MM.1S (cell line): ENCODE data around the gene RIPK1.

ENCODE experiments used
- DNase-seq: peaks from one replicate; pipeline ENCODE4 v3.0.0-alpha.2; 2015
- H2AFZ ChIP-seq: fragments of 300-600 bp; sonication (generic); 2 replicates; pipeline ENCODE4 v1.6.0; 2016; ENCODE audit warnings: antibody characterized with exemption, low read length
- H3F3A ChIP-seq: fragments of 300-600 bp; sonication (generic); 2 replicates; pipeline ENCODE4 v1.6.1; 2016; ENCODE audit warnings: mild to moderate bottlenecking, antibody characterized with exemption, low read length, moderate library complexity, mixed read lengths; ENCODE audit not compliant: insufficient read depth
- H3K27ac ChIP-seq: fragments of 300-600 bp; sonication (generic); 2 replicates; pipeline ENCODE4 v1.5.1; 2016; ENCODE audit warnings: mild to moderate bottlenecking, low read length
- H3K27me3 ChIP-seq: fragments of 300-600 bp; sonication (generic); replicated peaks from 2 replicates; pipeline ENCODE4 v1.6.0; 2016; ENCODE audit warnings: low read length; ENCODE audit not compliant: insufficient read depth
- H3K36me3 ChIP-seq: fragments of 300-600 bp; sonication (generic); replicated peaks from 2 replicates; pipeline ENCODE4 v1.6.1; 2016; ENCODE audit warnings: mild to moderate bottlenecking, low read length, mixed read lengths; ENCODE audit not compliant: insufficient read depth
- H3K4me1 ChIP-seq: fragments of 300-600 bp; sonication (generic); 2 replicates; pipeline ENCODE4 v1.6.1; 2016; ENCODE audit warnings: low read length, mixed read lengths
- H3K4me2 ChIP-seq: fragments of 300-600 bp; sonication (generic); 2 replicates; pipeline ENCODE4 v1.6.0; 2016; ENCODE audit warnings: low read depth, low read length
- H3K4me3 ChIP-seq: fragments of 300-600 bp; sonication (generic); 2 replicates; pipeline ENCODE4 v1.5.1; 2016; ENCODE audit warnings: low read length, mixed read lengths
- H3K79me2 ChIP-seq: fragments of 300-600 bp; sonication (generic); 2 replicates; pipeline ENCODE4 v1.6.1; 2016; ENCODE audit warnings: mixed run types, low read length, mixed read lengths
- H3K9ac ChIP-seq: fragments of 300-600 bp; sonication (generic); 2 replicates; pipeline ENCODE4 v1.6.1; 2016; ENCODE audit warnings: low read length, mixed read lengths
- H3K9me2 ChIP-seq: fragments of 300-600 bp; sonication (generic); replicated peaks from 2 replicates; pipeline ENCODE4 v1.6.1; 2016; ENCODE audit warnings: mild to moderate bottlenecking, low read length, mixed read lengths; ENCODE audit not compliant: insufficient read depth
- H3K9me3 ChIP-seq: fragments of 300-600 bp; sonication (generic); replicated peaks from 2 replicates; pipeline ENCODE4 v1.6.1; 2016; ENCODE audit warnings: mild to moderate bottlenecking, low read length, mixed read lengths; ENCODE audit not compliant: insufficient read depth
- H4K20me1 ChIP-seq: fragments of 300-600 bp; sonication (generic); 2 replicates; pipeline ENCODE4 v1.6.1; 2016; ENCODE audit warnings: mild to moderate bottlenecking, low read length, moderate library complexity, mixed read lengths; ENCODE audit not compliant: insufficient read depth
- CTCF ChIP-seq: fragments of 300-600 bp; sonication (generic); IDR thresholded peaks from 2 replicates; pipeline ENCODE4 v1.5.1; 2016; ENCODE audit warnings: antibody characterized with exemption, low read length, mixed read lengths
- EZH2 ChIP-seq: fragments of 300-600 bp; sonication (generic); optimal IDR thresholded peaks from 2 replicates; pipeline ENCODE3; 2017; ENCODE audit warnings: low read depth, mild to moderate bottlenecking, antibody characterized with exemption, low read length, mixed read lengths
- EZH2phosphoT487 ChIP-seq: fragments of 300-600 bp; sonication (generic); IDR thresholded peaks from 2 replicates; pipeline ENCODE4 v1.6.1; 2018; ENCODE audit warnings: antibody characterized with exemption, low read length

Gene RIPK1

GRCh38 chr6:3031857-3032640 lies 36.2 kb upstream of the RIPK1 start:
- no peaks in the 10 kb centered on the region for H4K20me1 ChIP-seq
- H3K27me3 ChIP-seq, result no peaks in the 10 kb centered on the region
- no peaks in the 10 kb centered on the region for H3K36me3 ChIP-seq
- H3K9ac ChIP-seq, result no peak overlapping the region
- H2AFZ ChIP-seq, result peak overlapping the region; percentile 26
- peak; percentile 54 for TF ChIP-seq CTCF
- no peak for TF ChIP-seq EZH2phosphoT487
- H3K79me2 ChIP-seq, result no peaks in the 10 kb centered on the region
- peak; percentile 79 for DNase-seq
- peak overlapping the region; percentile 56 for H3K4me2 ChIP-seq
- no peaks in the 10 kb centered on the region for H3K9me3 ChIP-seq
- peaks cover 5% of the 10 kb centered on the region for H3F3A ChIP-seq
- peaks cover 16% of the 10 kb centered on the region for H3K4me1 ChIP-seq
- no peak overlapping the region for H3K27ac ChIP-seq
- peak overlapping the region; percentile 19; the same call in 1 of the 2 replicates for H3K4me3 ChIP-seq
- no peaks in the 10 kb centered on the region for H3K9me2 ChIP-seq

- Histone ChIP-seq H3K27me3 (no peaks in the 10 kb centered on the region), H3K27ac (no peak overlapping the region), H3K4me1 (peaks cover 11% of the 10 kb centered on the region), H3K36me3 (no peaks in the 10 kb centered on the region), H3K9me3 (no peaks in the 10 kb centered on the region), H3K9me2 (no peaks in the 10 kb centered on the region), H3K4me3 (no peak overlapping the region), H3K4me2 (no peak overlapping the region), H3F3A (no peaks in the 10 kb centered on the region), H2AFZ (no peak overlapping the region), H3K9ac (no peak overlapping the region), H3K79me2 (no peaks in the 10 kb centered on the region), H4K20me1 (no peaks in the 10 kb centered on the region)
- no peak for TF ChIP-seq EZH2phosphoT487
- no peak for TF ChIP-seq EZH2
- no peak for TF ChIP-seq CTCF
- DNase-seq, result no peak
Observed at GRCh38 chr6:3032986-3033385, 35.3 kb upstream of the RIPK1 start.

- Histone ChIP-seq H3K9me2 (no peaks in the 10 kb centered on the region), H3K4me1 (peaks cover 11% of the 10 kb centered on the region), H3K4me3 (no peak overlapping the region), H3K9me3 (no peaks in the 10 kb centered on the region), H3F3A (no peaks in the 10 kb centered on the region), H3K9ac (no peak overlapping the region), H4K20me1 (no peaks in the 10 kb centered on the region), H3K27ac (no peak overlapping the region), H3K36me3 (no peaks in the 10 kb centered on the region), H3K4me2 (no peak overlapping the region), H3K27me3 (no peaks in the 10 kb centered on the region), H3K79me2 (no peaks in the 10 kb centered on the region), H2AFZ (no peak overlapping the region)
- no peak for DNase-seq
- no peak for TF ChIP-seq CTCF
- no peak for TF ChIP-seq EZH2
- TF ChIP-seq EZH2phosphoT487, result no peak
Observed at GRCh38 chr6:3033652-3034051, 34.6 kb upstream of the RIPK1 start.
